ENCODE data around the gene ID4. TPM values are rescaled to one million over a fixed set of nuclear protein-coding genes. Genes with fewer than 3 reads are reported as not detected.

Gene ID4, protein sequence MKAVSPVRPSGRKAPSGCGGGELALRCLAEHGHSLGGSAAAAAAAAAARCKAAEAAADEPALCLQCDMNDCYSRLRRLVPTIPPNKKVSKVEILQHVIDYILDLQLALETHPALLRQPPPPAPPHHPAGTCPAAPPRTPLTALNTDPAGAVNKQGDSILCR
- 33.9 TPM for polyA plus RNA-seq (2013, experiment 1 of 4)
- polyA plus RNA-seq (2013, experiment 2 of 4): 32.3 TPM
- 35.5 TPM for polyA plus RNA-seq (2013, experiment 3 of 4)
- polyA plus RNA-seq (2013, experiment 4 of 4): 40.3 TPM

- whole genome bisulfite sequencing, 2 experiments: 1% methylated on average over 70 to 71 of the region's 71 CpGs
- H3K27ac ChIP-seq (ENCODE audit: insufficient read depth, low read depth, low read length, poor library complexity, severe bottlenecking): peak within 1 kb of the TSS; percentile 76
- H3K9me3 ChIP-seq (ENCODE audit: control insufficient read depth, low read length): no peaks in the 10 kb centered on the region
- peaks cover 8% of the 10 kb centered on the region for H3K4me1 ChIP-seq (ENCODE audit: control insufficient read depth, insufficient read depth, low read length)
- no peaks in the 10 kb centered on the region for H3K36me3 ChIP-seq (ENCODE audit: control insufficient read depth, insufficient read depth, low read length)
- H3K4me3 ChIP-seq (ENCODE audit: insufficient read depth, low read depth, low read length): peak within 1 kb of the TSS; percentile 68
- peaks cover 35% of the 10 kb centered on the region for H3K27me3 ChIP-seq (ENCODE audit: control insufficient read depth, insufficient read depth, low read length, poor library complexity, severe bottlenecking)
Measured at GRCh38 chr6:19836799-19837510, at the start of gene ID4. Gene ID4 (plus strand): TSS chr6:19837370. CDS start chr6:19837755, 385 bp downstream.

DNA sequence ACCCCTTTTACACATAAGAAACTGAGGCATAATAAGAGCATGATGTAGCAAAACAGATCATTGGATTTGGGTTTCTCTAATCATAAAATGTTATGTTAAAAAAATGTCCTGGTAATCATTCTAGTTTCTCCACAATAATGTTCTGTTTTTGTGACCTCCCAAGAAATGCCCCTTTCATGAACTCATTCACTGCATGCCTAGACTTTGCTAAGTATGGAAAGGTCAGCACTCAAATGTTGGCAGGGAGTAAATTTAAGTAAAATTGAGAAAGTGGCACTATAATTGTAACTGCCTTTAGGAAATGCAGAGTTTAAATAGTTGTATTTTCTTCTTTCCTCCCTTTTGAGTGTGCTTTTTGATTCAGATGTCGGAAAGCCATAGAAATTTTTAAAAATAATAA, 48.5 kb upstream of the ID4 start:
- no peak overlapping the region for H3K4me3 ChIP-seq (ENCODE audit: insufficient read depth, low read depth, low read length)
- H3K4me1 ChIP-seq (ENCODE audit: control insufficient read depth, insufficient read depth, low read length): peaks cover 3% of the 10 kb centered on the region
- no peaks in the 10 kb centered on the region for H3K9me3 ChIP-seq (ENCODE audit: control insufficient read depth, low read length)
- H3K36me3 ChIP-seq (ENCODE audit: control insufficient read depth, insufficient read depth, low read length): no peaks in the 10 kb centered on the region
- H3K27me3 ChIP-seq (ENCODE audit: control insufficient read depth, insufficient read depth, low read length, poor library complexity, severe bottlenecking): no peaks in the 10 kb centered on the region
- H3K27ac ChIP-seq (ENCODE audit: insufficient read depth, low read depth, low read length, poor library complexity, severe bottlenecking): no peak overlapping the region
- no CpG with 5 or more reads among the region's 1 CpG for WGBS, 2 experiments

- H3K4me3 ChIP-seq (ENCODE audit: insufficient read depth, low read depth, low read length): no peak overlapping the region
- H3K36me3 ChIP-seq (ENCODE audit: control insufficient read depth, insufficient read depth, low read length): no peaks in the 10 kb centered on the region
- H3K27ac ChIP-seq (ENCODE audit: insufficient read depth, low read depth, low read length, poor library complexity, severe bottlenecking): no peak overlapping the region
- no peaks in the 10 kb centered on the region for H3K9me3 ChIP-seq (ENCODE audit: control insufficient read depth, low read length)
- peaks cover 3% of the 10 kb centered on the region for H3K4me1 ChIP-seq (ENCODE audit: control insufficient read depth, insufficient read depth, low read length)
- H3K27me3 ChIP-seq (ENCODE audit: control insufficient read depth, insufficient read depth, low read length, poor library complexity, severe bottlenecking): no peaks in the 10 kb centered on the region
- WGBS, 2 experiments: 40 to 54% methylated on average over 5 to 6 of the region's 6 CpGs
Measured at GRCh38 chr6:19789100-19789803, 47.9 kb upstream of the ID4 start.

DNA sequence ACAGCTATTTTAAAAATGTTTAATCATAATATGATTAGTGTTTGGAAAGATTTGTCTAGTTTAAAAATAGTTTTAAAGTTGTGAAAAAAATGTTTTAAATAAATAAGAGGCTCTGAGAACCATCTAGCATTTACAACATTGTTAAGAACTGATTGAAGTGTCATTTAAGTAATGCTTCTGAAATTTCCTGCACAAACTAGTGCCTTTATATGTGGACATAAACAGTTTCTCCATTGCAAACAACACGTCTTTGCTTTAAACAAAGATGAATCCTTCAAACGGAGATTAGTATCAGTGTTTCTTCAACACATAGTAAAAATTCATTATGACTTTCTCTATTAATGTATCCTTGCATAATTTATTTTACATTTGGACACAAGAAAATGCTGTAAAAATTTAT, 45.9 kb upstream of the ID4 start:
- H3K27me3 ChIP-seq (ENCODE audit: control insufficient read depth, insufficient read depth, low read length, poor library complexity, severe bottlenecking): no peaks in the 10 kb centered on the region
- H3K36me3 ChIP-seq (ENCODE audit: control insufficient read depth, insufficient read depth, low read length): no peaks in the 10 kb centered on the region
- no peak overlapping the region for H3K4me3 ChIP-seq (ENCODE audit: insufficient read depth, low read depth, low read length)
- H3K9me3 ChIP-seq (ENCODE audit: control insufficient read depth, low read length): no peaks in the 10 kb centered on the region
- H3K4me1 ChIP-seq (ENCODE audit: control insufficient read depth, insufficient read depth, low read length): peaks cover 3% of the 10 kb centered on the region
- no peak overlapping the region for H3K27ac ChIP-seq (ENCODE audit: insufficient read depth, low read depth, low read length, poor library complexity, severe bottlenecking)
- WGBS, 2 experiments: 80 to 96% methylated on average over 1 to 2 of the region's 2 CpGs

DNA sequence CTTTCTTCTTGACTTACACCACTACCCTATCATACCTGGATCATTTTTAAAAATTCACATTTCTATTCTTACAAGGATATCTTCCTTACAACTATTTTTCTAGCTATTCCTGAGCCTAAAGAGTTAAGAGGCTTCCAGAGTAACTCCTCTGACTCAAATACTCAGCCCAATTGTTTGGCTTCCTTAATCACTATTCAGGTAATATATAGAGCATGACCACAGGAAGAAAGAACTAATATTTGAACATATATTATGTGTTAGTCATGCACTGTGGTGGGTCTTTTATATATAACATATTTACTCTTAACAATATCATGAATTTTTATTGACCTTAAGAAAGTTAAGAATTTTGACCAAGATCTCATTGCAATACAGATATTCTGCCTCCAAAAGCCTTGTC, 42.0 kb upstream of the ID4 start:
- Histone ChIP-seq H3K27ac (ENCODE audit: insufficient read depth, low read depth, low read length, poor library complexity, severe bottlenecking) (no peak overlapping the region), H3K4me1 (ENCODE audit: control insufficient read depth, insufficient read depth, low read length) (peaks cover 3% of the 10 kb centered on the region), H3K27me3 (ENCODE audit: control insufficient read depth, insufficient read depth, low read length, poor library complexity, severe bottlenecking) (no peaks in the 10 kb centered on the region), H3K36me3 (ENCODE audit: control insufficient read depth, insufficient read depth, low read length) (no peaks in the 10 kb centered on the region), H3K9me3 (ENCODE audit: control insufficient read depth, low read length) (peaks cover 2% of the 10 kb centered on the region), H3K4me3 (ENCODE audit: insufficient read depth, low read depth, low read length) (no peak overlapping the region)

DNA sequence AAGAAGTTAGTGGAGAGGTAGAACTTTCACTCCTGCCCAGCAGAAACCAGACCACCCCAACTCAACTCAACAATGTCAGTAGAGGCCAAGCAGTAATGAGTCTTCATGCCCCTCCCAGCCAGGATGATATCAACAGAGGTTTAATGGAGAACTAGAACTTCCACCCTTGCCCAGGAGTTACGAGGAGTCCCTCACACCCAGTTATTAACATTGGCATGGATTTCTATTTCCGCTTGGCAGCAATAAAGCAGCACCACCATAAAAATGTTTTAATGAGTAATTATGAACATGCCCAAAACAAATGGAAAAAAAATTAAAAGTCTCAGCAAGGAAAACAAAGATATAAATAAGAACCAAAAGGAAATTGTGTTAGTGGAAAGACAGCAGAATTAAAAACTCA, 40.7 kb upstream of the ID4 start:
- Histone ChIP-seq H3K27me3 (ENCODE audit: control insufficient read depth, insufficient read depth, low read length, poor library complexity, severe bottlenecking) (no peaks in the 10 kb centered on the region), H3K4me3 (ENCODE audit: insufficient read depth, low read depth, low read length) (no peak overlapping the region), H3K27ac (ENCODE audit: insufficient read depth, low read depth, low read length, poor library complexity, severe bottlenecking) (no peak overlapping the region), H3K9me3 (ENCODE audit: control insufficient read depth, low read length) (peaks cover 2% of the 10 kb centered on the region), H3K4me1 (ENCODE audit: control insufficient read depth, insufficient read depth, low read length) (peaks cover 3% of the 10 kb centered on the region), H3K36me3 (ENCODE audit: control insufficient read depth, insufficient read depth, low read length) (no peaks in the 10 kb centered on the region)
- 0% methylated on average over 1 of the region's 2 CpGs for WGBS, 2 experiments

- WGBS, 2 experiments: 87 to 92% methylated on average over 1 of the region's 1 CpG
- H3K4me3 ChIP-seq (ENCODE audit: insufficient read depth, low read depth, low read length): no peak overlapping the region
- peaks cover under 1% of the 10 kb centered on the region for H3K4me1 ChIP-seq (ENCODE audit: control insufficient read depth, insufficient read depth, low read length)
- peaks cover 2% of the 10 kb centered on the region for H3K9me3 ChIP-seq (ENCODE audit: control insufficient read depth, low read length)
- H3K27ac ChIP-seq (ENCODE audit: insufficient read depth, low read depth, low read length, poor library complexity, severe bottlenecking): no peak overlapping the region
- no peaks in the 10 kb centered on the region for H3K27me3 ChIP-seq (ENCODE audit: control insufficient read depth, insufficient read depth, low read length, poor library complexity, severe bottlenecking)
- no peaks in the 10 kb centered on the region for H3K36me3 ChIP-seq (ENCODE audit: control insufficient read depth, insufficient read depth, low read length)
Measured at GRCh38 chr6:19798362-19798761, 38.8 kb upstream of the ID4 start.

GRCh38 chr6:19802656-19803055, 34.5 kb upstream of the ID4 start:
- 93 to 94% methylated on average over 5 of the region's 6 CpGs for WGBS, 2 experiments
- peaks cover 5% of the 10 kb centered on the region for H3K4me1 ChIP-seq (ENCODE audit: control insufficient read depth, insufficient read depth, low read length)
- H3K36me3 ChIP-seq (ENCODE audit: control insufficient read depth, insufficient read depth, low read length): no peaks in the 10 kb centered on the region
- no peak overlapping the region for H3K27ac ChIP-seq (ENCODE audit: insufficient read depth, low read depth, low read length, poor library complexity, severe bottlenecking)
- H3K9me3 ChIP-seq (ENCODE audit: control insufficient read depth, low read length): peaks cover 2% of the 10 kb centered on the region
- H3K4me3 ChIP-seq (ENCODE audit: insufficient read depth, low read depth, low read length): no peak overlapping the region
- no peaks in the 10 kb centered on the region for H3K27me3 ChIP-seq (ENCODE audit: control insufficient read depth, insufficient read depth, low read length, poor library complexity, severe bottlenecking)

GRCh38 chr6:19803331-19804204, 33.6 kb upstream of the ID4 start:
- Histone ChIP-seq H3K4me1 (ENCODE audit: control insufficient read depth, insufficient read depth, low read length) (peaks cover 5% of the 10 kb centered on the region), H3K27me3 (ENCODE audit: control insufficient read depth, insufficient read depth, low read length, poor library complexity, severe bottlenecking) (no peaks in the 10 kb centered on the region), H3K36me3 (ENCODE audit: control insufficient read depth, insufficient read depth, low read length) (no peaks in the 10 kb centered on the region), H3K4me3 (ENCODE audit: insufficient read depth, low read depth, low read length) (peak overlapping the region; percentile 46), H3K27ac (ENCODE audit: insufficient read depth, low read depth, low read length, poor library complexity, severe bottlenecking) (peak overlapping the region; percentile 96), H3K9me3 (ENCODE audit: control insufficient read depth, low read length) (peaks cover under 1% of the 10 kb centered on the region)
- WGBS, 2 experiments: 60 to 69% methylated on average over 8 to 9 of the region's 9 CpGs

Measured in ectodermal cell (in vitro differentiated cells).